ENCODE measurements around the gene A3GALT2. TPM values are rescaled to one million over a fixed set of nuclear protein-coding genes. Genes with fewer than 3 reads are reported as not detected.

A3GALT2 gene
- total RNA-seq, 2 donors from 2014 or later = 0.37 TPM; not detected in 1

GRCh38 chr1:33347650-33347992 is 26.7 kb upstream of the A3GALT2 start:
- H3K27ac Mint-ChIP-seq = peak overlapping the region; percentile 92
- no peaks in the 10 kb centered on the region for H3K27me3 Mint-ChIP-seq
- no peaks in the 10 kb centered on the region for H3K9me3 ChIP-seq (ENCODE audit: control insufficient read depth, low read length, poor library complexity, severe bottlenecking)
- peaks cover 39% of the 10 kb centered on the region for H3K4me1 Mint-ChIP-seq
- peaks cover 4% of the 10 kb centered on the region for H3K36me3 Mint-ChIP-seq (ENCODE audit: low read depth)
- DNase-seq = no peak
- no peak for ATAC-seq
- peak overlapping the region; percentile 79 for H3K4me3 Mint-ChIP-seq

GRCh38 chr1:33346927-33347649 is 26.2 kb upstream of the A3GALT2 start:
- no peaks in the 10 kb centered on the region for H3K27me3 Mint-ChIP-seq
- peaks cover 4% of the 10 kb centered on the region for H3K36me3 Mint-ChIP-seq (ENCODE audit: low read depth)
- no peaks in the 10 kb centered on the region for H3K9me3 ChIP-seq (ENCODE audit: control insufficient read depth, low read length, poor library complexity, severe bottlenecking)
- no peak for DNase-seq
- peak overlapping the region; percentile 92 for H3K27ac Mint-ChIP-seq
- H3K4me1 Mint-ChIP-seq = peaks cover 39% of the 10 kb centered on the region
- peak overlapping the region; percentile 79 for H3K4me3 Mint-ChIP-seq
- no peak for ATAC-seq

- Mint-ChIP-seq H3K36me3 (ENCODE audit: low read depth) (peaks cover 4% of the 10 kb centered on the region), H3K4me1 (peaks cover 39% of the 10 kb centered on the region), H3K27me3 (no peaks in the 10 kb centered on the region), H3K4me3 (peak overlapping the region; percentile 79), H3K27ac (peak overlapping the region; percentile 92)
- ATAC-seq (no peak), DNase-seq (no peak)
- no peaks in the 10 kb centered on the region for H3K9me3 ChIP-seq (ENCODE audit: control insufficient read depth, low read length, poor library complexity, severe bottlenecking)
Measured at GRCh38 chr1:33346533-33346926, 25.6 kb upstream of the A3GALT2 start.

GRCh38 chr1:33344896-33345560 is 24.1 kb upstream of the A3GALT2 start:
- Mint-ChIP-seq H3K27me3 (no peaks in the 10 kb centered on the region), H3K27ac (peak overlapping the region; percentile 37), H3K36me3 (ENCODE audit: low read depth) (peaks cover 4% of the 10 kb centered on the region), H3K4me1 (peaks cover 33% of the 10 kb centered on the region), H3K4me3 (no peak overlapping the region)
- ATAC-seq (no peak), DNase-seq (no peak)
- H3K9me3 ChIP-seq (ENCODE audit: control insufficient read depth, low read length, poor library complexity, severe bottlenecking) = no peaks in the 10 kb centered on the region

GRCh38 chr1:33343539-33343938 is 22.6 kb upstream of the A3GALT2 start:
- peaks cover 28% of the 10 kb centered on the region for H3K4me1 Mint-ChIP-seq
- no peak overlapping the region for H3K4me3 Mint-ChIP-seq
- H3K27ac Mint-ChIP-seq = no peak overlapping the region
- no peaks in the 10 kb centered on the region for H3K9me3 ChIP-seq (ENCODE audit: control insufficient read depth, low read length, poor library complexity, severe bottlenecking)
- no peaks in the 10 kb centered on the region for H3K27me3 Mint-ChIP-seq
- DNase-seq = no peak
- peaks cover 2% of the 10 kb centered on the region for H3K36me3 Mint-ChIP-seq (ENCODE audit: low read depth)
- no peak for ATAC-seq

GRCh38 chr1:33342041-33342723 is 21.3 kb upstream of the A3GALT2 start:
- DNase-seq (no peak), ATAC-seq (no peak)
- no peak overlapping the region for H3K4me3 Mint-ChIP-seq
- H3K9me3 ChIP-seq (ENCODE audit: control insufficient read depth, low read length, poor library complexity, severe bottlenecking) = no peaks in the 10 kb centered on the region
- H3K36me3 Mint-ChIP-seq (ENCODE audit: low read depth) = peaks cover 2% of the 10 kb centered on the region
- peaks cover 29% of the 10 kb centered on the region for H3K4me1 Mint-ChIP-seq
- H3K27ac Mint-ChIP-seq = no peak overlapping the region
- H3K27me3 Mint-ChIP-seq = no peaks in the 10 kb centered on the region

GRCh38 chr1:33341190-33341589 is 20.3 kb upstream of the A3GALT2 start:
- Mint-ChIP-seq H3K27ac (no peak overlapping the region), H3K27me3 (no peaks in the 10 kb centered on the region), H3K36me3 (ENCODE audit: low read depth) (no peaks in the 10 kb centered on the region), H3K4me3 (no peak overlapping the region), H3K4me1 (peaks cover 21% of the 10 kb centered on the region)
- no peaks in the 10 kb centered on the region for H3K9me3 ChIP-seq (ENCODE audit: control insufficient read depth, low read length, poor library complexity, severe bottlenecking)
- no peak for ATAC-seq
- no peak for DNase-seq

- Mint-ChIP-seq H3K36me3 (ENCODE audit: low read depth) (peaks cover 3% of the 10 kb centered on the region), H3K4me1 (peaks cover 25% of the 10 kb centered on the region), H3K27ac (no peak overlapping the region), H3K4me3 (no peak overlapping the region), H3K27me3 (no peaks in the 10 kb centered on the region)
- no peaks in the 10 kb centered on the region for H3K9me3 ChIP-seq (ENCODE audit: control insufficient read depth, low read length, poor library complexity, severe bottlenecking)
- no peak for DNase-seq
- ATAC-seq = no peak
Measured at GRCh38 chr1:33339413-33339812, 18.5 kb upstream of the A3GALT2 start.

- Mint-ChIP-seq H3K36me3 (ENCODE audit: low read depth) (peaks cover 3% of the 10 kb centered on the region), H3K27me3 (no peaks in the 10 kb centered on the region), H3K4me3 (no peak overlapping the region), H3K4me1 (peaks cover 22% of the 10 kb centered on the region), H3K27ac (no peak overlapping the region)
- no peaks in the 10 kb centered on the region for H3K9me3 ChIP-seq (ENCODE audit: control insufficient read depth, low read length, poor library complexity, severe bottlenecking)
- DNase-seq (no peak), ATAC-seq (peak; percentile 27)
Measured at GRCh38 chr1:33338440-33339211, 17.7 kb upstream of the A3GALT2 start.

- Mint-ChIP-seq H3K4me3 (no peak overlapping the region), H3K27ac (no peak overlapping the region), H3K4me1 (peaks cover 22% of the 10 kb centered on the region), H3K36me3 (ENCODE audit: low read depth) (peaks cover 3% of the 10 kb centered on the region), H3K27me3 (no peaks in the 10 kb centered on the region)
- no peaks in the 10 kb centered on the region for H3K9me3 ChIP-seq (ENCODE audit: control insufficient read depth, low read length, poor library complexity, severe bottlenecking)
- ATAC-seq = no peak
- DNase-seq = no peak
Measured at GRCh38 chr1:33338048-33338439, 17.1 kb upstream of the A3GALT2 start.

- ATAC-seq = no peak
- no peaks in the 10 kb centered on the region for H3K9me3 ChIP-seq (ENCODE audit: control insufficient read depth, low read length, poor library complexity, severe bottlenecking)
- H3K4me1 Mint-ChIP-seq = peaks cover 22% of the 10 kb centered on the region
- H3K36me3 Mint-ChIP-seq (ENCODE audit: low read depth) = peaks cover 3% of the 10 kb centered on the region
- H3K27ac Mint-ChIP-seq = no peak overlapping the region
- no peaks in the 10 kb centered on the region for H3K27me3 Mint-ChIP-seq
- DNase-seq = no peak
- H3K4me3 Mint-ChIP-seq = no peak overlapping the region
Measured at GRCh38 chr1:33337441-33337840, 16.5 kb upstream of the A3GALT2 start.

- DNase-seq = no peak
- Mint-ChIP-seq H3K4me3 (no peak overlapping the region), H3K4me1 (peaks cover 22% of the 10 kb centered on the region), H3K27ac (no peak overlapping the region), H3K27me3 (no peaks in the 10 kb centered on the region), H3K36me3 (ENCODE audit: low read depth) (peaks cover 3% of the 10 kb centered on the region)
- H3K9me3 ChIP-seq (ENCODE audit: control insufficient read depth, low read length, poor library complexity, severe bottlenecking) = no peaks in the 10 kb centered on the region
- ATAC-seq = no peak
Measured at GRCh38 chr1:33336580-33336979, 15.7 kb upstream of the A3GALT2 start.

GRCh38 chr1:33335020-33335419 is 14.1 kb upstream of the A3GALT2 start:
- Mint-ChIP-seq H3K4me3 (no peak overlapping the region), H3K27me3 (no peaks in the 10 kb centered on the region), H3K36me3 (ENCODE audit: low read depth) (peaks cover 3% of the 10 kb centered on the region), H3K27ac (peak overlapping the region; percentile 37), H3K4me1 (peaks cover 16% of the 10 kb centered on the region)
- ATAC-seq (no peak), DNase-seq (no peak)
- H3K9me3 ChIP-seq (ENCODE audit: control insufficient read depth, low read length, poor library complexity, severe bottlenecking) = no peaks in the 10 kb centered on the region
